K562 (cell line): ENCODE data around the gene GON4L. TPM values are rescaled to one million over a fixed set of nuclear protein-coding genes. Genes with fewer than 3 reads are reported as not detected.

ENCODE experiments used
- ARHGAP35 ChIP-seq: fragments of 450-650 bp; IDR thresholded peaks from 2 replicates; pipeline ENCODE4 v1.6.1; 2018; ENCODE audit not compliant: partially characterized antibody
- ELF4 ChIP-seq: fragments of 450-650 bp; formaldehyde crosslinking; IDR thresholded peaks from 2 replicates; pipeline ENCODE4 v1.4.0; 2022; ENCODE audit warnings: missing genetic modification characterization
- ETV5 ChIP-seq: sonication (generic); formaldehyde crosslinking; IDR thresholded peaks from 2 replicates; pipeline ENCODE4 v1.4.0; 2020; ENCODE audit warnings: low read depth, mild to moderate bottlenecking, missing genetic modification reagents
- KLF1 ChIP-seq: fragments of 450-650 bp; IDR thresholded peaks from 2 replicates; pipeline ENCODE4 v1.6.1; 2016; ENCODE audit warnings: missing genetic modification characterization, missing compliant biosample characterization
- NEUROD1 ChIP-seq: fragments of 150-350 bp; IDR thresholded peaks from 2 replicates; pipeline ENCODE4 v1.6.1; 2014; ENCODE audit warnings: borderline replicate concordance, low read length, low read depth; ENCODE audit not compliant: partially characterized antibody
- NR3C1 ChIP-seq: sonication (generic); formaldehyde crosslinking; IDR thresholded peaks from 2 replicates; pipeline ENCODE4 v1.8.1; 2022; ENCODE audit warnings: missing genetic modification reagents
- REST ChIP-seq, 2 experiments: fragments of 450-650 bp; formaldehyde crosslinking in 1 of 2; IDR thresholded peaks; 2 replicates each; pipeline versions ENCODE4 v1.4.0 to v1.6.1; 2014 to 2020; ENCODE audit warnings: mild to moderate bottlenecking in 2 of 2, borderline replicate concordance in 1 of 2, low read depth in 1 of 2
- SMARCB1 ChIP-seq: IDR thresholded peaks from 2 replicates; pipeline ENCODE4 v1.6.1; 2011; ENCODE audit warnings: improper control_type of control experiment, low read depth; ENCODE audit not compliant: insufficient read length
- TEAD1 ChIP-seq, 2 experiments: fragments of 450-650 bp in 1 of 2; sonication (generic) in 1 of 2; formaldehyde crosslinking; IDR thresholded peaks; 2 replicates each; pipeline versions ENCODE4 v1.4.0 to v1.8.0; 2020 to 2022; ENCODE audit warnings: mild to moderate bottlenecking in 2 of 2, missing genetic modification reagents in 1 of 2
- ZFP91 ChIP-seq: sonication (generic); formaldehyde crosslinking; IDR thresholded peaks from 2 replicates; pipeline ENCODE4 v1.8.0; 2022; ENCODE audit warnings: mild to moderate bottlenecking, missing genetic modification reagents
- ZNF785 ChIP-seq: fragments of 250-450 bp; sonication (Bioruptor Pico); IDR thresholded peaks from 2 replicates; pipeline ENCODE4 v1.4.0; 2020; ENCODE audit warnings: mild to moderate bottlenecking
- polyA plus RNA-seq, 8 experiments: library from polyadenylated mRNA; depleted of rRNA in 4 of 8; stranded (reverse) in 5 of 8; unstranded in 3 of 8; fragments of >200 nt; fragmentation: Nextera tagmentation in 2 of 8; fragmentation: Illumina TruSeq in 1 of 8; extraction: Ambion mirVana in 2 of 8; extraction: Trizol in 1 of 8; gene quantifications; 2 replicates each; pipeline versions ENCODE4 v1.2.1 to v1.2.3, GENCODE V29; 2011 to 2014; ENCODE audit warnings: inconsistent platforms in 1 of 8, missing spikeins in 1 of 8
- total RNA-seq, 7 experiments: library from RNA; depleted of rRNA in 6 of 7; stranded (reverse); fragments of >200 nt in 6 of 7; fragmentation: Illumina TruSeq in 2 of 7; extraction: Trizol in 2 of 7; gene quantifications; 2 replicates each; pipeline versions ENCODE4 v1.2.1 to v1.2.3, GENCODE V29; 2011 to 2021; ENCODE audit warnings: low replicate concordance in 1 of 7
- TF ChIP-seq, protein P1 (sequence below): sonication (generic); formaldehyde crosslinking; IDR thresholded peaks from 2 replicates; pipeline ENCODE4 v1.8.0; 2022; ENCODE audit warnings: mild to moderate bottlenecking, low read depth, missing genetic modification reagents
- TF ChIP-seq, protein P2 (sequence below): fragments of 250-450 bp; sonication (Bioruptor Pico); IDR thresholded peaks from 2 replicates; pipeline ENCODE4 v1.4.0; 2020; ENCODE audit warnings: mild to moderate bottlenecking

GON4L gene
- total and polyA plus RNA-seq, 9 of the 15 experiments (the other 6 are each of a cell fraction or from before 2014, with no cell fraction given): 20.2 to 47.4 (median 33.6) TPM

DNA sequence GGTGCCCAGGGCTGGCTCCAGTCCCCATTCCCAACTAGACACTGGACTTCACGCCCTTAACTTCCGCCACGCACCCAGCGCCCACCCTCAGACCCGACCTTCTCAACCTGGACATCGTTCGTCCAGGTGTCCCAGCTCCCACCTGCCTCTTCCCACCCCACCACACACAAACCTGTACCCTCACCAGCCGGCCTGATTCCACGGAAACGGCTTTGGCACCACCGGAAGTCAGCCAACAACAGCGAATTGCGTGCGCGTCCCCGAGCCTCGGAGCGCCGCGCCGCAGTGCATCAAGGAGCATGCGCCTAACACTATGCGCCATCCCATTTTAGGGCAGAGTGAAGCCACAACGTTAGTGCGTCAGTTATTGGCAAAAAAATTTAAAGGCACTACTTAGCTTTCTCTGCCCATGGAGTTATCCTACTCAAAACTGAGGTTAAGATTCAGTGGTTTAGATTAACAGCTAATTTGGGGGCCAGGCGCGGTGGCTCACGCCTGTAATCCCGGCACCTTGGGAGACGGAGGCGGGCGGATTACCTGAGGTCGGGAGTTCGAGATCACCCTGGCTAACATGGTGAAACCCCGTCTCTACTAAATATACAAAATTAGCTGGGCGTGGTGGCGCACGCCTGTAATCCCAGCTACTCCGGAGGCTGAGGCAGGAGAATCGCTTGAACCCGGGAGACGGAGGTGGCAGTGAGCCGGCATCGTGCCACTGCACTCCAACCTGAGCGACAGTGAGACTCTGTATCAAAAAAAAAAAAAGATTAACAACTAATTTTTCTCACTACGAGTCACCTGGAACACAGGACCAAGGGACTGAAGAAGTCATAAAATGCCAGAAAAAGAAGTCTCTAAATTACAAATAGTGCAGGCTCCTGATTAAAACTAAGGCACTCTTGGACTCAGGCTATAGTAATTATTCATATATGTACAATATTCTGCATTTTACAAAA is at the start of gene GON4L (continued):
- TF ChIP-seq REST (IDR thresholded peaks at IDR 0.05; ENCODE audit: borderline replicate concordance) (no peak), REST (CRISPR knock-in tag; IDR thresholded peaks at IDR 0.05; ENCODE audit: low read depth) (no peak), ETV5 (CRISPR knock-in tag) (peak; percentile 94), KLF1 (no peak), ZNF785 (no peak), ELF4 (CRISPR knock-in tag) (peak; percentile 72), SMARCB1 (no peak), ARHGAP35 (no peak), NEUROD1 (peak; percentile 84), TEAD1 (CRISPR knock-in tag; IDR thresholded peaks at IDR 0.05) (no peak), ZFP91 (CRISPR knock-in tag) (peak; percentile 96), NR3C1 (CRISPR knock-in tag) (no peak)
- TF ChIP-seq, protein P1, sequence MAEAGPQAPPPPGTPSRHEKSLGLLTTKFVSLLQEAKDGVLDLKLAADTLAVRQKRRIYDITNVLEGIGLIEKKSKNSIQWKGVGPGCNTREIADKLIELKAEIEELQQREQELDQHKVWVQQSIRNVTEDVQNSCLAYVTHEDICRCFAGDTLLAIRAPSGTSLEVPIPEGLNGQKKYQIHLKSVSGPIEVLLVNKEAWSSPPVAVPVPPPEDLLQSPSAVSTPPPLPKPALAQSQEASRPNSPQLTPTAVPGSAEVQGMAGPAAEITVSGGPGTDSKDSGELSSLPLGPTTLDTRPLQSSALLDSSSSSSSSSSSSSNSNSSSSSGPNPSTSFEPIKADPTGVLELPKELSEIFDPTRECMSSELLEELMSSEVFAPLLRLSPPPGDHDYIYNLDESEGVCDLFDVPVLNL (CRISPR knock-in tag): peak; percentile 49; the same call in 1 of the 2 replicates
- TF ChIP-seq, protein P2, sequence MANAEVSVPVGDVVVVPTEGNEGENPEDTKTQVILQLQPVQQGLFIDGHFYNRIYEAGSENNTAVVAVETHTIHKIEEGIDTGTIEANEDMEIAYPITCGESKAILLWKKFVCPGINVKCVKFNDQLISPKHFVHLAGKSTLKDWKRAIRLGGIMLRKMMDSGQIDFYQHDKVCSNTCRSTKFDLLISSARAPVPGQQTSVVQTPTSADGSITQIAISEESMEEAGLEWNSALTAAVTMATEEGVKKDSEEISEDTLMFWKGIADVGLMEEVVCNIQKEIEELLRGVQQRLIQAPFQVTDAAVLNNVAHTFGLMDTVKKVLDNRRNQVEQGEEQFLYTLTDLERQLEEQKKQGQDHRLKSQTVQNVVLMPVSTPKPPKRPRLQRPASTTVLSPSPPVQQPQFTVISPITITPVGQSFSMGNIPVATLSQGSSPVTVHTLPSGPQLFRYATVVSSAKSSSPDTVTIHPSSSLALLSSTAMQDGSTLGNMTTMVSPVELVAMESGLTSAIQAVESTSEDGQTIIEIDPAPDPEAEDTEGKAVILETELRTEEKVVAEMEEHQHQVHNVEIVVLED (CRISPR knock-in tag): peak; percentile 92
